Measurements from ENCODE around the gene CCDC83. TPM values are rescaled to one million over a fixed set of nuclear protein-coding genes. Genes with fewer than 3 reads are reported as not detected.
A peak's percentile ranks its signal among the peaks of the same experiment; 100 is the strongest.
"Not testable (repeated sequence)": the region's sequence is repeated elsewhere in the genome, so short reads cannot be mapped to it uniquely, and the experiment has no call there.

CCDC83 gene
- total RNA-seq, 6 experiments from 2014 or later, result not detected

DNA sequence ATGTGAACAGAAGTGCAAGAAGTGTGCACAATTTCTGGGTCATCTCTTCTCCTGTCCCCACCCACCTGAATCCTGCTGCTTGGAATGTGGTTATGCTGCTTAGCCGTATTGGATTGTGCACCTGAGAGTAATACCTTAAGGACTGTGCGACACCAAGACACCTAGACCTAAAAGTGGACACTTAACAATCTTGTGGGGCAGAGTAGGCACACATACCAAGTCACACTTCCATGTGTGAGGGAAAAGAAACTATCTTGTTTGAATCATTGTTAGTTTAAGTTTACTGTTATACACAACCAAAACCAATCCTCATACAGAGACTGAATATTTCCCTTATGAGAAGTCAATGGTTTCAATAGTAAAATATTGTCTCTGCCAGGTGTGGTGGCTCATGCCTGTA lies 93.7 kb downstream of the CCDC83 start:
- Mint-ChIP-seq H3K4me1 (ENCODE audit: low read depth) (peaks cover 58% of the 10 kb centered on the region), H3K36me3 (ENCODE audit: low read depth) (peaks cover 18% of the 10 kb centered on the region), H3K9me3 (no peaks in the 10 kb centered on the region; the same call in 1 of the 2 replicates), H3K4me3 (0 out of 2 replicates have a peak overlapping the region, but pooled peaks have one; percentile 40), H3K27me3 (ENCODE audit: insufficient read depth) (peaks cover 28% of the 10 kb centered on the region), H3K27ac (peak overlapping the region; percentile 74)
- TF ChIP-seq, protein P1, sequence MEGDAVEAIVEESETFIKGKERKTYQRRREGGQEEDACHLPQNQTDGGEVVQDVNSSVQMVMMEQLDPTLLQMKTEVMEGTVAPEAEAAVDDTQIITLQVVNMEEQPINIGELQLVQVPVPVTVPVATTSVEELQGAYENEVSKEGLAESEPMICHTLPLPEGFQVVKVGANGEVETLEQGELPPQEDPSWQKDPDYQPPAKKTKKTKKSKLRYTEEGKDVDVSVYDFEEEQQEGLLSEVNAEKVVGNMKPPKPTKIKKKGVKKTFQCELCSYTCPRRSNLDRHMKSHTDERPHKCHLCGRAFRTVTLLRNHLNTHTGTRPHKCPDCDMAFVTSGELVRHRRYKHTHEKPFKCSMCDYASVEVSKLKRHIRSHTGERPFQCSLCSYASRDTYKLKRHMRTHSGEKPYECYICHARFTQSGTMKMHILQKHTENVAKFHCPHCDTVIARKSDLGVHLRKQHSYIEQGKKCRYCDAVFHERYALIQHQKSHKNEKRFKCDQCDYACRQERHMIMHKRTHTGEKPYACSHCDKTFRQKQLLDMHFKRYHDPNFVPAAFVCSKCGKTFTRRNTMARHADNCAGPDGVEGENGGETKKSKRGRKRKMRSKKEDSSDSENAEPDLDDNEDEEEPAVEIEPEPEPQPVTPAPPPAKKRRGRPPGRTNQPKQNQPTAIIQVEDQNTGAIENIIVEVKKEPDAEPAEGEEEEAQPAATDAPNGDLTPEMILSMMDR (IDR thresholded peaks at IDR 0.05), result no peak
- no peak for DNase-seq

- Mint-ChIP-seq H3K4me1 (ENCODE audit: low read depth) (peaks cover 58% of the 10 kb centered on the region), H3K36me3 (ENCODE audit: low read depth) (peaks cover 22% of the 10 kb centered on the region), H3K27ac (peak overlapping the region; percentile 60), H3K4me3 (no peak overlapping the region), H3K9me3 (no peaks in the 10 kb centered on the region; the same call in 1 of the 2 replicates), H3K27me3 (ENCODE audit: insufficient read depth) (peaks cover 33% of the 10 kb centered on the region)
- no peak for DNase-seq
- TF ChIP-seq, protein P1 (IDR thresholded peaks at IDR 0.05), result no peak
Observed at GRCh38 chr11:85949798-85950197, 94.6 kb downstream of the CCDC83 start.

GRCh38 chr11:85950317-85951048 lies 95.3 kb downstream of the CCDC83 start:
- TF ChIP-seq, protein P1 (IDR thresholded peaks at IDR 0.05), result no peak
- Mint-ChIP-seq H3K27me3 (ENCODE audit: insufficient read depth) (peaks cover 33% of the 10 kb centered on the region), H3K27ac (no peak overlapping the region), H3K4me3 (peak overlapping the region; percentile 27; the same call in 1 of the 2 replicates), H3K4me1 (ENCODE audit: low read depth) (peaks cover 61% of the 10 kb centered on the region), H3K9me3 (no peaks in the 10 kb centered on the region; the same call in 1 of the 2 replicates), H3K36me3 (ENCODE audit: low read depth) (peaks cover 27% of the 10 kb centered on the region)
- DNase-seq, result no peak

- TF ChIP-seq, protein P1 (IDR thresholded peaks at IDR 0.05), result no peak
- Mint-ChIP-seq H3K9me3 (no peaks in the 10 kb centered on the region; the same call in 1 of the 2 replicates), H3K27ac (peak overlapping the region; percentile 3; the same call in 1 of the 2 replicates), H3K27me3 (ENCODE audit: insufficient read depth) (peaks cover 33% of the 10 kb centered on the region), H3K36me3 (ENCODE audit: low read depth) (peaks cover 31% of the 10 kb centered on the region), H3K4me1 (ENCODE audit: low read depth) (peaks cover 61% of the 10 kb centered on the region), H3K4me3 (peak overlapping the region; percentile 5; the same call in 1 of the 2 replicates)
- no peak for DNase-seq
Observed at GRCh38 chr11:85951049-85951405, 95.8 kb downstream of the CCDC83 start.

- Mint-ChIP-seq H3K9me3 (no peaks in the 10 kb centered on the region; the same call in 1 of the 2 replicates), H3K36me3 (ENCODE audit: low read depth) (peaks cover 31% of the 10 kb centered on the region), H3K27me3 (ENCODE audit: insufficient read depth) (peaks cover 31% of the 10 kb centered on the region), H3K4me3 (peak overlapping the region; percentile 5; the same call in 1 of the 2 replicates), H3K27ac (peak overlapping the region; percentile 3; the same call in 1 of the 2 replicates), H3K4me1 (ENCODE audit: low read depth) (peaks cover 61% of the 10 kb centered on the region)
- TF ChIP-seq, protein P1 (IDR thresholded peaks at IDR 0.05), result no peak
- DNase-seq, result no peak
Observed at GRCh38 chr11:85951428-85952107, 96.4 kb downstream of the CCDC83 start.

- H3K36me3 Mint-ChIP-seq (ENCODE audit: low read depth), result peaks cover 35% of the 10 kb centered on the region
Observed at GRCh38 chr11:85952108-85952485, 96.9 kb downstream of the CCDC83 start.

More at GRCh38 chr11:85952108-85952485, 96.9 kb downstream of the CCDC83 start:
- H3K27ac Mint-ChIP-seq, H3K9me3 Mint-ChIP-seq, DNase-seq, H3K4me3 Mint-ChIP-seq: not testable (repeated sequence)
- Mint-ChIP-seq H3K27me3 (ENCODE audit: insufficient read depth) (peaks cover 30% of the 10 kb centered on the region), H3K4me1 (ENCODE audit: low read depth) (peaks cover 62% of the 10 kb centered on the region)

Measured in HFFc6 (cell line).